H9 (cell line): ENCODE measurements around the gene POLN. TPM values are rescaled to one million over a fixed set of nuclear protein-coding genes. Genes with fewer than 3 reads are reported as not detected.
A peak's percentile ranks its signal among the peaks of the same experiment; 100 is the strongest.
"Not testable (repeated sequence)": the region's sequence is repeated elsewhere in the genome, so short reads cannot be mapped to it uniquely, and the experiment has no call there.

Source experiments
- DNase-seq: peaks from one replicate; pipeline ENCODE4 v3.0.0-alpha.2; 2017
- H2AFZ ChIP-seq: one replicate; pipeline ENCODE4 v1.6.1; 2013; ENCODE audit warnings: mild to moderate bottlenecking, low read length, control low read depth, moderate library complexity
- H2AK5ac ChIP-seq: 2 replicates; pipeline ENCODE4 v1.6.1; 2013; ENCODE audit warnings: low read length, control low read depth, mixed read lengths; ENCODE audit not compliant: insufficient read length
- H2BK120ac ChIP-seq: one replicate; pipeline ENCODE4 v1.6.1; 2013; ENCODE audit warnings: low read depth, mild to moderate bottlenecking, low read length, control low read depth, inconsistent platforms; ENCODE audit not compliant: poor library complexity, severe bottlenecking
- H2BK12ac ChIP-seq: 2 replicates; pipeline ENCODE4 v1.6.1; 2013; ENCODE audit warnings: low read length, control low read depth, mixed read lengths, low read depth; ENCODE audit not compliant: insufficient read length
- H2BK15ac ChIP-seq: 2 replicates; pipeline ENCODE4 v1.6.1; 2013; ENCODE audit warnings: low read depth, low read length, control low read depth
- H2BK20ac ChIP-seq: one replicate; pipeline ENCODE4 v1.6.1; 2013; ENCODE audit warnings: low read depth, mild to moderate bottlenecking, low read length, control low read depth, inconsistent platforms; ENCODE audit not compliant: poor library complexity, severe bottlenecking
- H2BK5ac ChIP-seq: 2 replicates; pipeline ENCODE4 v1.6.1; 2013; ENCODE audit warnings: low read length, control low read depth, mixed read lengths; ENCODE audit not compliant: insufficient read length
- H3K14ac ChIP-seq: 2 replicates; pipeline ENCODE4 v1.6.1; 2013; ENCODE audit warnings: low read length, control low read depth; ENCODE audit not compliant: insufficient read depth
- H3K18ac ChIP-seq: 2 replicates; pipeline ENCODE4 v1.6.1; 2013; ENCODE audit warnings: low read depth, mild to moderate bottlenecking, mixed read lengths, low read length, control low read depth; ENCODE audit not compliant: insufficient read length
- H3K23ac ChIP-seq: 2 replicates; pipeline ENCODE4 v1.6.1; 2013; ENCODE audit warnings: low read length, control low read depth, mixed read lengths, low read depth; ENCODE audit not compliant: insufficient read length
- H3K23me2 ChIP-seq: 2 replicates; pipeline ENCODE4 v1.6.1; 2013; ENCODE audit warnings: low read depth, mild to moderate bottlenecking, mixed read lengths, low read length, control low read depth; ENCODE audit not compliant: insufficient read length, poor library complexity, severe bottlenecking
- H3K27ac ChIP-seq: 2 replicates; pipeline ENCODE4 v1.5.1; 2013; ENCODE audit warnings: low read length, control low read depth, mixed read lengths, low read depth; ENCODE audit not compliant: insufficient read length
- H3K27me3 ChIP-seq: 2 replicates; pipeline ENCODE4 v1.6.1; 2013; ENCODE audit warnings: low read length, control low read depth, inconsistent platforms; ENCODE audit not compliant: insufficient read depth
- H3K4ac ChIP-seq: 2 replicates; pipeline ENCODE4 v1.6.1; 2013; ENCODE audit warnings: low read depth, mild to moderate bottlenecking, control low read depth, inconsistent platforms, low read length, moderate library complexity
- H3K4me1 ChIP-seq: 2 replicates; pipeline ENCODE4 v1.6.1; 2013; ENCODE audit warnings: low read length, control low read depth, inconsistent platforms; ENCODE audit not compliant: insufficient read depth
- H3K4me2 ChIP-seq: 2 replicates; pipeline ENCODE4 v1.6.1; 2013; ENCODE audit warnings: low read length, control low read depth, mixed read lengths; ENCODE audit not compliant: insufficient read length, insufficient read depth
- H3K56ac ChIP-seq: 2 replicates; pipeline ENCODE4 v1.6.1; 2013; ENCODE audit warnings: low read depth, mild to moderate bottlenecking, mixed read lengths, low read length, control low read depth; ENCODE audit not compliant: insufficient read length
- H3K79me1 ChIP-seq: 2 replicates; pipeline ENCODE4 v1.6.1; 2013; ENCODE audit warnings: low read depth, mild to moderate bottlenecking, moderate library complexity, low read length, control low read depth, inconsistent platforms; ENCODE audit not compliant: insufficient read depth, poor library complexity, severe bottlenecking
- H3K79me2 ChIP-seq: 2 replicates; pipeline ENCODE4 v1.6.1; 2013; ENCODE audit warnings: low read length, control low read depth, inconsistent platforms; ENCODE audit not compliant: insufficient read depth
- H3K9ac ChIP-seq: 2 replicates; pipeline ENCODE4 v1.6.1; 2013; ENCODE audit warnings: low read length, control low read depth, mixed read lengths; ENCODE audit not compliant: insufficient read length; ENCODE audit errors: extremely low read depth
- H3K9me3 ChIP-seq: one replicate; pipeline ENCODE4 v1.6.1; 2013; ENCODE audit warnings: low read depth, low read length, inconsistent platforms; ENCODE audit not compliant: control insufficient read depth
- H3T11ph ChIP-seq: one replicate; pipeline ENCODE4 v1.6.1; 2013; ENCODE audit warnings: mild to moderate bottlenecking, low read length, control low read depth, inconsistent platforms
- H4K20me1 ChIP-seq: one replicate; pipeline ENCODE4 v1.6.1; 2013; ENCODE audit not compliant: control insufficient read depth, insufficient read length, insufficient read depth
- H4K5ac ChIP-seq: 2 replicates; pipeline ENCODE4 v1.6.1; 2013; ENCODE audit warnings: low read depth, mild to moderate bottlenecking, mixed read lengths, low read length, control low read depth; ENCODE audit not compliant: insufficient read length
- H4K8ac ChIP-seq: replicated peaks from 2 replicates; pipeline ENCODE4 v1.6.1; 2013; ENCODE audit warnings: low read length, control low read depth, mixed read lengths, low read depth; ENCODE audit not compliant: insufficient read length
- H4K91ac ChIP-seq: 2 replicates; pipeline ENCODE4 v1.6.1; 2013; ENCODE audit warnings: low read depth, mild to moderate bottlenecking, moderate library complexity, mixed read lengths, low read length, control low read depth; ENCODE audit not compliant: insufficient read length
- H3K27ac Mint-ChIP-seq, 3 experiments: 2 replicates in 2 of 3; 3 replicates in 1 of 3; pipeline ENCODE4 v1.8.0; 2020 to 2021; ENCODE audit warnings: mixed read lengths in 3 of 3, mild to moderate bottlenecking in 1 of 3, moderate library complexity in 1 of 3
- H3K27me3 Mint-ChIP-seq: 2 replicates; pipeline ENCODE4 v1.8.0; 2021; ENCODE audit warnings: low read depth, mild to moderate bottlenecking, moderate library complexity, mixed read lengths
- H3K36me3 Mint-ChIP-seq, 3 experiments: 2 replicates in 2 of 3; 3 replicates in 1 of 3; pipeline ENCODE4 v1.8.0; 2020 to 2021; ENCODE audit warnings: low read depth in 3 of 3, mixed read lengths in 3 of 3; ENCODE audit not compliant: insufficient read depth in 1 of 3
- H3K4me1 Mint-ChIP-seq, 2 experiments: 2 replicates each; pipeline ENCODE4 v1.8.0; 2020; ENCODE audit warnings: mixed read lengths in 2 of 2
- H3K4me3 Mint-ChIP-seq, 2 experiments: 2 replicates in 1 of 2; 3 replicates in 1 of 2; pipeline ENCODE4 v1.8.0; 2020 to 2021; ENCODE audit warnings: mild to moderate bottlenecking in 2 of 2, mixed read lengths in 2 of 2, moderate library complexity in 1 of 2
- H3K9me3 Mint-ChIP-seq, 2 experiments: 2 replicates in 1 of 2; 3 replicates in 1 of 2; pipeline ENCODE4 v1.8.0; 2020; ENCODE audit warnings: mild to moderate bottlenecking in 2 of 2, mixed read lengths in 2 of 2, moderate library complexity in 1 of 2
- CTCF ChIP-seq: fragments of 200-600 bp; sonication (generic); conservative IDR thresholded peaks from 3 replicates; pipeline ENCODE4 v1.8.0; 2021; ENCODE audit warnings: antibody characterized with exemption, mild to moderate bottlenecking
- WGBS: extraction: QIAGEN DNeasy Blood & Tissue Kit; methylation state at CpG from one replicate; pipeline ENCODE4 v1.1.7; 2013; ENCODE audit warnings: missing lambda C conversion rate, low lambda C conversion rate, mixed read lengths; ENCODE audit not compliant: insufficient read length; ENCODE audit errors: extremely low coverage; 5-methylcytosine and 5-hydroxymethylcytosine counted together
- total RNA-seq: library from RNA; stranded (reverse); gene quantifications from 2 replicates; pipeline ENCODE4 v1.2.1, GENCODE V29; 2021

Gene POLN
- total RNA-seq, 1 experiment from 2014 or later, result 0.74 TPM

DNA sequence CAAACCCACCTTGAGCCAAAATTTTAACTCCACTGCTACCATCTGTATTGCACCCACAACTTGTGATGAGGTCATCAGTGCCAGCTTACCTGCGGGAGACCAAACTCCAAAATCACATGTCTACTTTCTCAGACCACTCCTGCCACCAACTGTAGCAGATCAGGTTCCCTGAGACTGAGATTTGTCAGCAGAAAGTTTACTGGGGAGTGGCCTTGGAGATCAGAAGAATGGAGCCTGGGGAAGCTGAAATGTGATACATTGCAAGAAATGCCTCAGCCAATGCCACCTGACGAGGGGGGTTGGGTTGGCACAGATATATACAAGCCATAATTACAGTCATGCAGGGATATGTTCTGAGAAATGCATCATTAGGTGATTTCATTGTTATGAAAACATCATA, 19.1 kb downstream of the POLN start:
- Histone ChIP-seq H3K23me2 (no peaks in the 10 kb centered on the region), H2BK5ac (no peak overlapping the region), H3K4me2 (peak overlapping the region; percentile 9), H4K8ac (no peak overlapping the region), H2BK12ac (no peak overlapping the region), H4K91ac (no peak overlapping the region), H3K23ac (no peak overlapping the region), H4K5ac (no peak overlapping the region), H3K9ac (no peak overlapping the region), H3T11ph (no peak overlapping the region), H3K4me1 (peaks cover 17% of the 10 kb centered on the region), H2BK15ac (no peak overlapping the region), H3K4ac (no peak overlapping the region), H2BK20ac (no peak overlapping the region), H3K56ac (no peak overlapping the region), H2BK120ac (no peak overlapping the region), H3K27me3 (no peaks in the 10 kb centered on the region), H3K79me2 (no peaks in the 10 kb centered on the region; the same call in 1 of the 2 replicates), H2AFZ (no peak overlapping the region), H2AK5ac (no peak overlapping the region), H4K20me1 (no peaks in the 10 kb centered on the region), H3K14ac (no peak overlapping the region), H3K18ac (no peak overlapping the region), H3K27ac (no peak overlapping the region), H3K79me1 (no peaks in the 10 kb centered on the region), H3K9me3 (no peaks in the 10 kb centered on the region)
- Mint-ChIP-seq H3K9me3 (no peaks in the 10 kb centered on the region), H3K27me3 (no peaks in the 10 kb centered on the region), H3K4me3 (peak overlapping the region in 1 of 2 experiments; percentile 69; a peak in 3 of 5 replicates), H3K36me3 (no peaks in the 10 kb centered on the region), H3K27ac (peak overlapping the region in 2 of 3 experiments; percentile 50 to 98; a peak in 5 of 7 replicates), H3K4me1 (peaks cover 40% of the 10 kb centered on the region in 2 experiments)
- DNase-seq, result no peak
- no CpG with 5 or more reads among the region's 2 CpGs for WGBS
- no peak for TF ChIP-seq CTCF

DNA sequence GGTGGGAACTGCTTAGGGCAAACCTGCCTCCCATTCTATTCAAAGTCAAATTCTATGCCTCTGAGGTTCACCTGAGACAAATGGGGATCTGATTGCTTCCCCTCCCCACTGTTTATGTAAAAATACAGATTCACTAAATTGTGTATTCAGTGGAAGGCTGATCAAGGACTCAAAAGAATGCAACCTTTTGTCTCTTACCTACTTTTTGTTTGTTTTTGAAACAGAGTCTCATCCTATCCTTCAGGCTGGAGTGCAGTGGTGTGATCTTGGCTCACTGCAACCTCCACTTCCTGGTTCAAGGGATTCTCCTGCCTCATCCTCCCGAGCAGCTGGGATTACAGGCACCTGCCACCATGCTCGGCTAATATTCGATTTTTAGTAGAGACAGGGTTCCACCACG, 20.5 kb downstream of the POLN start:
- H3K4me3 Mint-ChIP-seq, result peak overlapping the region; percentile 34 to 59
- H4K20me1 ChIP-seq, H3K23ac ChIP-seq, H3K27me3 Mint-ChIP-seq, H4K8ac ChIP-seq, H3K27me3 ChIP-seq, H3K36me3 Mint-ChIP-seq, H3K9ac ChIP-seq, H3K9me3 ChIP-seq, H3K79me2 ChIP-seq, H3K4ac ChIP-seq, H2BK5ac ChIP-seq, H3T11ph ChIP-seq, H2BK12ac ChIP-seq, H2BK20ac ChIP-seq, H3K79me1 ChIP-seq, H4K91ac ChIP-seq, H3K23me2 ChIP-seq, H3K56ac ChIP-seq, H2BK15ac ChIP-seq, H3K14ac ChIP-seq, H3K9me3 Mint-ChIP-seq, H2AFZ ChIP-seq, H4K5ac ChIP-seq, H2BK120ac ChIP-seq, H2AK5ac ChIP-seq: not testable (repeated sequence)
- H3K27ac Mint-ChIP-seq, result peak overlapping the region in 1 of 3 experiments; percentile 98; a peak in 3 of 7 replicates
- Histone ChIP-seq H3K4me1 (peaks cover 17% of the 10 kb centered on the region), H3K18ac (peak overlapping the region; percentile 49), H3K4me2 (peak overlapping the region; percentile 37), H3K27ac (peak overlapping the region; percentile 76)
- H3K4me1 Mint-ChIP-seq, result peaks cover 40% of the 10 kb centered on the region in 2 experiments
- DNase-seq, result peak; percentile 71
- no CpG with 5 or more reads among the region's 4 CpGs for WGBS
